HepG2 (cell line): Measurements from ENCODE around the gene FAM168A.

Experiments used
- ATF2 ChIP-seq: sonication (generic); formaldehyde crosslinking; IDR thresholded peaks from 2 replicates; pipeline ENCODE4 v1.4.0; 2020; ENCODE audit warnings: missing genetic modification reagents
- CTCF ChIP-seq: sonication (generic); formaldehyde crosslinking; IDR thresholded peaks from 2 replicates; pipeline ENCODE4 v1.5.0; 2020; ENCODE audit warnings: mild to moderate bottlenecking, missing genetic modification reagents, moderate library complexity
- EP300 ChIP-seq, 3 experiments: sonication (generic) in 1 of 3; formaldehyde crosslinking in 1 of 3; IDR thresholded peaks; 2 replicates each; pipeline versions ENCODE4 v1.5.1 to v1.6.1; 2011 to 2020; ENCODE audit warnings: low read depth in 2 of 3, low read length in 2 of 3, borderline replicate concordance in 1 of 3, improper control_type of control experiment in 1 of 3, mild to moderate bottlenecking in 1 of 3, missing genetic modification reagents in 1 of 3, moderate library complexity in 1 of 3
- HDAC1 ChIP-seq: sonication (generic); formaldehyde crosslinking; IDR thresholded peaks from 2 replicates; pipeline ENCODE4 v1.5.1; 2020; ENCODE audit warnings: mild to moderate bottlenecking, missing genetic modification reagents
- MXI1 ChIP-seq: IDR thresholded peaks from 3 replicates; pipeline ENCODE4 v1.6.1; 2012; ENCODE audit warnings: low read depth, low read length, inconsistent platforms, borderline replicate concordance
- RAD21 ChIP-seq: fragments of 450-650 bp; formaldehyde crosslinking; IDR thresholded peaks from 2 replicates; pipeline ENCODE4 v1.5.0; 2020; ENCODE audit warnings: mild to moderate bottlenecking
- TCF7 ChIP-seq: sonication (generic); IDR thresholded peaks from 2 replicates; pipeline ENCODE4 v1.6.1; 2016; ENCODE audit warnings: antibody characterized with exemption, low read depth
- ZNF280D ChIP-seq: sonication (generic); formaldehyde crosslinking; IDR thresholded peaks from 2 replicates; pipeline ENCODE4 v1.5.1; 2020; ENCODE audit warnings: mild to moderate bottlenecking, missing genetic modification reagents
- ZNF740 ChIP-seq: sonication (generic); formaldehyde crosslinking; IDR thresholded peaks from 2 replicates; pipeline ENCODE4 v1.4.0; 2020; ENCODE audit warnings: missing genetic modification reagents

- TF ChIP-seq TCF7 (no peak), HDAC1 (no peak), MXI1 (no peak), CTCF (CRISPR knock-in tag) (no peak), RAD21 (CRISPR knock-in tag) (no peak), ZNF280D (no peak), ZNF740 (CRISPR knock-in tag) (no peak), ATF2 (CRISPR knock-in tag) (no peak), EP300 (IDR thresholded peaks at IDR 0.05; ENCODE audit: low read depth in 2 of 2, low read length in 2 of 2) (no peak), EP300 (CRISPR knock-in tag; IDR thresholded peaks at IDR 0.05; ENCODE audit: borderline replicate concordance) (no peak)
These were observed 102.2 kb downstream of the FAM168A start for GRCh38 chr11:73495731-73496130.
